Lower leg skin (tissue), 4 donors: ENCODE data around the gene MIPOL1. TPM values are rescaled to one million over a fixed set of nuclear protein-coding genes. Genes with fewer than 3 reads are reported as not detected.
"Not testable (repeated sequence)": the region's sequence is repeated elsewhere in the genome, so short reads cannot be mapped to it uniquely, and the experiment has no call there.

Source experiments
- DNase-seq, 2 donors: peaks; one replicate each; pipeline ENCODE4 v3.0.0-alpha.2; 2019; ENCODE audit warnings: low spot score in 2 of 2
- H3K4me3 ChIP-seq: fragments of 200-600 bp; sonication (generic); 2 replicates; pipeline ENCODE4 v1.5.1; 2017; ENCODE audit warnings: mild to moderate bottlenecking, low read depth; ENCODE audit not compliant: poor library complexity, severe bottlenecking
- POLR2A ChIP-seq, 2 donors: fragments of 450-650 bp; IDR thresholded peaks; one replicate each; pipeline ENCODE4 v1.6.1; 2016 to 2017; ENCODE audit warnings: antibody characterized with exemption in 2 of 2, mild to moderate bottlenecking in 1 of 2, moderate library complexity in 1 of 2
- WGBS, 2 donors: methylation state at CpG; one replicate each; pipeline ENCODE4 v1.1.5; 2018; 5-methylcytosine and 5-hydroxymethylcytosine counted together
- intact Hi-C: fragments of 100-400 bp; cut with DNase I; formaldehyde crosslinking; loops from one replicate; pipeline ENCODE4 v1.15.0; 2023; ENCODE audit warnings: low total_unique reads
- total RNA-seq, 4 donors: library from RNA; depleted of rRNA; stranded (reverse); fragments of >200 nt; gene quantifications; one replicate each; pipeline ENCODE4 v1.1.0, GENCODE V29; 2016
- TF ChIP-seq, protein P1 (sequence below), 3 donors: fragments of 450-650 bp; IDR thresholded peaks; one replicate each; pipeline ENCODE4 v1.5.1; 2016; ENCODE audit warnings: antibody characterized with exemption in 3 of 3, mild to moderate bottlenecking in 3 of 3, moderate library complexity in 2 of 3

The MIPOL1 gene
- total RNA-seq, 4 donors from 2014 or later: 3.6 to 6.9 (median 5.9) TPM

DNA sequence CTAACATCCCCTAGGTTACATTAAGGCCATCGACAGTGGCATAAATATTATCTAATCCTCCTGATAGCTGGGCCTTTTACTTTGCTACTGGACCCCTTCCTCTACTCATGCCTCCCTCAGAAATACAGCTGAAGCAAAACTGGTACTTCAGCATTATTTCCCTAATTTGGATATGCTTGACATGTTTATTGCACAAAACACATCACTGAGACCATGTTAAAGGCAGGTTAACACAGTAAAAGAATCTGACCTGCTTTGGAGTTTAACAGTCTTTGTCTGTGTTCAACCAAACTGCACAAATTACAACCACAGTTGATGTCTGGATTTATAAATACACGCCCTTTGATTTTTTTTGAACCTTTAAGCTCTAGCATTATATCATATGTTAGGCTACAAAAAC, 240.7 kb downstream of the MIPOL1 start:
- intact Hi-C loops: no loop called here
- 80% methylated on average over 2 of the region's 2 CpGs for WGBS, 2 donors
- DNase-seq: no peak
- no peak overlapping the region for H3K4me3 ChIP-seq
- TF ChIP-seq POLR2A (IDR thresholded peaks at IDR 0.05): no peak
- TF ChIP-seq, protein P1, sequence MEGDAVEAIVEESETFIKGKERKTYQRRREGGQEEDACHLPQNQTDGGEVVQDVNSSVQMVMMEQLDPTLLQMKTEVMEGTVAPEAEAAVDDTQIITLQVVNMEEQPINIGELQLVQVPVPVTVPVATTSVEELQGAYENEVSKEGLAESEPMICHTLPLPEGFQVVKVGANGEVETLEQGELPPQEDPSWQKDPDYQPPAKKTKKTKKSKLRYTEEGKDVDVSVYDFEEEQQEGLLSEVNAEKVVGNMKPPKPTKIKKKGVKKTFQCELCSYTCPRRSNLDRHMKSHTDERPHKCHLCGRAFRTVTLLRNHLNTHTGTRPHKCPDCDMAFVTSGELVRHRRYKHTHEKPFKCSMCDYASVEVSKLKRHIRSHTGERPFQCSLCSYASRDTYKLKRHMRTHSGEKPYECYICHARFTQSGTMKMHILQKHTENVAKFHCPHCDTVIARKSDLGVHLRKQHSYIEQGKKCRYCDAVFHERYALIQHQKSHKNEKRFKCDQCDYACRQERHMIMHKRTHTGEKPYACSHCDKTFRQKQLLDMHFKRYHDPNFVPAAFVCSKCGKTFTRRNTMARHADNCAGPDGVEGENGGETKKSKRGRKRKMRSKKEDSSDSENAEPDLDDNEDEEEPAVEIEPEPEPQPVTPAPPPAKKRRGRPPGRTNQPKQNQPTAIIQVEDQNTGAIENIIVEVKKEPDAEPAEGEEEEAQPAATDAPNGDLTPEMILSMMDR (IDR thresholded peaks at IDR 0.05): no peak

DNA sequence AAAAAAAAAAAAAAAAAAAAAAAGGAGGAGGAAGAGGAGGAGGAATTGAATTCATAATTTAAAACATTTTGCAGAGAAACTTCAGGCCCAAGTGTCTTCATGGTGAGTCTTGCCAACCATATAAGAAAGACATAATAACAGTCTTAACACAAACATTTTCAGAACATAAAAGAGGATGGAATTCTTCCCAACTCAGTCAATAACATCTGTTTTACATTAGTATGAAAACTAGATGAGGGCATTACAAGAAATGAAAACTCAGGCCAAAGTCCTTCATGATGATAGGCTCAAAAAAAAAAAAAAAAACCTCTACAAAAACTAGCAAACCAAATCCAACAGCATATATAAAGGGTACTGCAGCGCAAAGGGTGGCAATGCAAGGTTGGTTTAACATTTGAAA, 245.7 kb downstream of the MIPOL1 start:
- 90 to 97% methylated on average over 1 of the region's 1 CpG for WGBS, 2 donors
- intact Hi-C loops: no loop called here
- H3K4me3 ChIP-seq: no peak overlapping the region
- TF ChIP-seq POLR2A (IDR thresholded peaks at IDR 0.05): no peak
- TF ChIP-seq, protein P1 (IDR thresholded peaks at IDR 0.05): no peak
- DNase-seq: no peak

DNA sequence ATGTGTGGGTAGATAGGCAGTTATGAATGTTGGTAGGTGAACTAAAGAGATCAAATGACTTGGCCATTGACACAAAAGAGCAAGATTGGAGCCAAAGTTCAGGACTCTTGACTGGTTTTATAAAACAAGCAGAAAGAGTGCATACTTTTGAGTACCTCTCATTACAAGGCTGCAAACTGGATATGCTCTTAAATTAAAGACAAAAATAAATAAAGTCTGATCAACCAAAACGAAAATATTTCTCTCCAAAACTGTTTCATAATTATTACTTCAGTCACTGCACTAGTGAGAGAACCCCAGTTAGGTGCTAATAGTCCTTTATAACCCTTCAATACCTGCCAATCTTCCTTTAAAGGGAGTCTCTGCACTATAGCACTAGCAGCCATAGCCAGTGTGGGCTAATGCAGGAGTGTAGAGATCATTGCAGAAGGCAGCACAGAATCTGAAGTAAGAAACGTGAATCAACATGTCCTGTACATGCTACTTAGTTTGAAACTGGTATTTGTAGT, 250.2 kb downstream of the MIPOL1 start:
- no peak for DNase-seq
- WGBS, 2 donors: 27 to 31% methylated on average over 2 of the region's 2 CpGs
- intact Hi-C loops: no loop called here
- no peak overlapping the region for H3K4me3 ChIP-seq
- no peak for TF ChIP-seq POLR2A (IDR thresholded peaks at IDR 0.05)
- TF ChIP-seq, protein P1 (IDR thresholded peaks at IDR 0.05): no peak

DNA sequence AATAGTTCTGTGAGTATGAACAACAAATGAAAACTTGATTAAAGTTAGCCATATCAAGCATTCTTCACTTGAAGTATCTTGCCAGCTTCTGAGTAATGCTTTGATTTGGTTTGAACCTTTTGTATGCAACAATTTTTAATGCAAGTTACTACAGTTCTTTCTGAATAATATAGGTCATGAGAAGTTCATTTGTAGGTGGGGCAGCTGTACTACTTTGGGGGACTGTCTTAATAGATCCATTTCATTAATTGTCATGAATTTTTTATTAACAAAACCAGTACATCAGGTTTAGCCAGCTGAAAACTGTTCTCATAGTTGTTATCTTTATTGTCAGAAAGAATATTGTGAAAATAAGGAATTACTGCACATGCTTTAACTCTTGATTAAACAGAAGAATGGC, 254.6 kb downstream of the MIPOL1 start:
- no peak for DNase-seq
- intact Hi-C loops: no loop called here
- TF ChIP-seq POLR2A (IDR thresholded peaks at IDR 0.05): no peak
- TF ChIP-seq, protein P1 (IDR thresholded peaks at IDR 0.05): no peak

DNA sequence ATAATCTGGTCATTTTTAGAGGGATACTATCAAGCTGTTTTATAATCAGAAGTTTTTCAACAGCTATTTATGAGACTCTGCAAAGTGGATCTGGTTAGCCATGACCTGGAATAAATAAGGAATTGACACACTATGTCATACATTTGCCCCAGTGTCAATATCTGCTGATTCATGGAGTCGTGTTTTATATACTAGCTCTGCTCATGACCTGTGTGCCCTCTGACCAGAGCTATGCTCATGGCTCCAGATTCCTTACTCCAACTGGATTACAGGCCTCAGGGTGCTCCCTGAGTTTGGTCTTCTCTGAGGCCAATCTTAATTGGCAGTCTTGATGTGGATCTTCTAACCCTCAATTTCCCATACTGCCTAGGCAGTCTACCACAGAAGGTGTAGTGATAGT, 256.2 kb downstream of the MIPOL1 start:
- DNase-seq: no peak
- TF ChIP-seq POLR2A (IDR thresholded peaks at IDR 0.05): no peak
- TF ChIP-seq, protein P1 (IDR thresholded peaks at IDR 0.05): no peak
- intact Hi-C loops: no loop called here
- 85 to 86% methylated on average over 1 of the region's 1 CpG for WGBS, 2 donors
- H3K4me3 ChIP-seq: no peak overlapping the region

More for the DNA sequence above, 254.6 kb downstream of the MIPOL1 start:
- H3K4me3 ChIP-seq: no peak overlapping the region

DNA sequence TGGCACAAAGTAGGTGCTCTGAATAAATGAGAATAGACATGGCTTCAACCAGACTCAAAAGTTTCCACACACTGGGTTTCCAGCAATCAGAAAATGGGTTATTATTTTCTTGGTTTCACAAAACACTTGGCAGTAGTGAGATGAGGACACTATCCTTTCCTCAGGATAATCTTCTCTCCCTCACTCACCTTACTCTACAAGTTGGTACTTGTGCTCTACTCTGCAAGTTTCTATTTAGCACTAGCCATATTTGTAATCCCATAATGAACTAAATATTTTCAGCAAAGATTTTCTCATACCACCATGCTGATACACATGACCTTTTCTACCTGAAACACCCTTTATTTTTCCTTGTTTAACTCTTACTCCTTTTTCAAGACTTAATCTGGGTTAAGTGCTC, 259.6 kb downstream of the MIPOL1 start:
- no peak for DNase-seq
- intact Hi-C loops: loop anchor here (5.0 kb wide), 1 partner anchor 155 kb away; no protein-coding TSS in a partner anchor
- TF ChIP-seq POLR2A (IDR thresholded peaks at IDR 0.05): no peak
- TF ChIP-seq, protein P1 (IDR thresholded peaks at IDR 0.05): no peak
- no peak overlapping the region for H3K4me3 ChIP-seq

DNA sequence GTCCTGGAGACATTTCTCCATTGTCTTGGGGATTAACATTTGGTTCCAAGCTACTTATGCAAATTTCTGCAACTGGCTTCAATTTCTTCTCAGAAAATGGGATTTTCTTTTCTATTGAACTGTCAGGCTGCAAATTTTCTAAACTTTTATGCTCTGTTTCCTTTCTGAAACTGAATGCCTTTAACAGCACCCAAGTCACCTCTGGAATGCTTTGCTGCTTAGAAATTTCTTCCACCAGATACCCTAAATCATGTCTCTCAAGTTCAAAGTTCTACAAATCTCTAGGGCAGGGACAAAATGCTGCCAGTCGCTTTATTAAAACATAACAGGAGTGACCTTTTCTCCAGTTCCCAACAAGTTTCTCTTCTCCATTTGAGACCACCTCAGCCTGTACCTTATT, 264.7 kb downstream of the MIPOL1 start:
- DNase-seq, intact Hi-C loops, H3K4me3 ChIP-seq: not testable (repeated sequence)
- 96 to 97% methylated on average over 1 of the region's 1 CpG for WGBS, 2 donors
